ENCODE results near the gene APOA5. TPM values are rescaled to one million over a fixed set of nuclear protein-coding genes. Genes with fewer than 3 reads are reported as not detected.
A peak's percentile ranks its signal among the peaks of the same experiment; 100 is the strongest.

Gene APOA5
- total and polyA plus RNA-seq, 2 of the 13 experiments (the other 11 are each of a cell fraction or from before 2014, with no cell fraction given), result 44.0 to 49.1 TPM

DNA sequence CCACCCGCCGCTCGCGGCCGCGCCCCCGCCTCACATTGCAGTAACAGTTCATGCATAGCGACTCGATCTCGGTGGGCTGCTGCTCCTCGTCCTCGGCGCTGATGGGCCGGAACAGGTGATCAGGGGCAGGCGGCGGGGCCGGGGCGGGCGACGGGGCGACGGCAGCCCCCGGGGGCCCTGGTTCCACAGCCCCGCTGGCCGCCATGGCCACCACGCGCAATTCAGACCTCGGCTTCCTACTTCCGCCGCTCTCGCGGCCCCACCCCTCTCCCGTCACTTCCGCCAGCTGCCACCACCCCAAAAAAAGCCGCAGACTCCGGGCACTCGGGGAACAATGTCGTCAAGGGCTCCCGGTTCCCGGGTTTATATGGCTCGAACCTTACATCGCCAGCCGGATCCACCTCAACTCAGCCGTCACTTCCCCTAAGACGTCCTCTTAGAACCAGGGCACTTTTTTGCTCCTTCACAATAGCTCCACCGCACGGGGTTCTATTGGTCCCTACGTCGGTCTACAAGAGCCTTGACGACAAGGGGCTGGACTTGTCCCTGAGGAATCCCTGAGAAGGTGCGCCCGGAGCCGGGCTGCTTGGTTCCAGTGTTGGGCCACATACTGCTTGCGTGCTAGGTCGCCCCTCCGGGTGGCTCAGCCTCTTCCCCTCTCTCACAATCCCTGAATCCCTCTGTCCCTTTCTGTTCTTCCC lies 3.7 kb downstream of the APOA5 start, which contains the start of gene ZPR1 (continued):
- TF ChIP-seq SOX6 (IDR thresholded peaks at IDR 0.05), result no peak
- peak; percentile 39; the same call in 1 of the 2 replicates for TF ChIP-seq SOX6 (CRISPR knock-in tag; IDR thresholded peaks at IDR 0.05)
- peak; percentile 65 for TF ChIP-seq TAF15 (IDR thresholded peaks at IDR 0.05; ENCODE audit: low read depth, low read length, poor library complexity, severe bottlenecking)
- TF ChIP-seq PAWR (CRISPR knock-in tag; IDR thresholded peaks at IDR 0.05; ENCODE audit: borderline replicate concordance), result no peak
- TF ChIP-seq TCF12 (IDR thresholded peaks at IDR 0.05), result no peak
- no peak for TF ChIP-seq TCF12 (CRISPR knock-in tag; IDR thresholded peaks at IDR 0.05)
- no peak for TF ChIP-seq BRD4 (CRISPR knock-in tag; IDR thresholded peaks at IDR 0.05)
- TF ChIP-seq PAXIP1 (CRISPR knock-in tag; conservative IDR thresholded peaks at IDR 0.05), result no peak; the same call in 1 of the 2 replicates
- no peak for TF ChIP-seq ZNF761 (CRISPR knock-in tag; conservative IDR thresholded peaks at IDR 0.05)
- TF ChIP-seq ERF (CRISPR knock-in tag; IDR thresholded peaks at IDR 0.05), result peak; percentile 47; the same call in 1 of the 2 replicates
- peak; percentile 68; the same call in 1 of the 2 replicates for TF ChIP-seq ZFP91 (CRISPR knock-in tag; IDR thresholded peaks at IDR 0.05; ENCODE audit: borderline replicate concordance)
- TF ChIP-seq EZH2 (conservative IDR thresholded peaks at IDR 0.05; ENCODE audit: low read depth, low read length), result no peak
- no peak for TF ChIP-seq ZNF788 (CRISPR knock-in tag; IDR thresholded peaks at IDR 0.05; ENCODE audit: borderline replicate concordance)
- TF ChIP-seq ZNF780A (CRISPR knock-in tag; IDR thresholded peaks at IDR 0.05), result no peak
- no peak for TF ChIP-seq ZNF75D (CRISPR knock-in tag; IDR thresholded peaks at IDR 0.05; ENCODE audit: borderline replicate concordance)
- TF ChIP-seq, protein P1, sequence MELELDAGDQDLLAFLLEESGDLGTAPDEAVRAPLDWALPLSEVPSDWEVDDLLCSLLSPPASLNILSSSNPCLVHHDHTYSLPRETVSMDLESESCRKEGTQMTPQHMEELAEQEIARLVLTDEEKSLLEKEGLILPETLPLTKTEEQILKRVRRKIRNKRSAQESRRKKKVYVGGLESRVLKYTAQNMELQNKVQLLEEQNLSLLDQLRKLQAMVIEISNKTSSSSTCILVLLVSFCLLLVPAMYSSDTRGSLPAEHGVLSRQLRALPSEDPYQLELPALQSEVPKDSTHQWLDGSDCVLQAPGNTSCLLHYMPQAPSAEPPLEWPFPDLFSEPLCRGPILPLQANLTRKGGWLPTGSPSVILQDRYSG (CRISPR knock-in tag; IDR thresholded peaks at IDR 0.05), result no peak
- TF ChIP-seq SRF (IDR thresholded peaks at IDR 0.05; ENCODE audit: low read depth, low read length), result peak; percentile 25; the same call in 1 of the 2 replicates
- TF ChIP-seq PBX2 (CRISPR knock-in tag; IDR thresholded peaks at IDR 0.05), result no peak
- TF ChIP-seq RXRA (CRISPR knock-in tag; IDR thresholded peaks at IDR 0.05), result peak; percentile 19; the same call in 1 of the 2 replicates
- TF ChIP-seq, protein P2, sequence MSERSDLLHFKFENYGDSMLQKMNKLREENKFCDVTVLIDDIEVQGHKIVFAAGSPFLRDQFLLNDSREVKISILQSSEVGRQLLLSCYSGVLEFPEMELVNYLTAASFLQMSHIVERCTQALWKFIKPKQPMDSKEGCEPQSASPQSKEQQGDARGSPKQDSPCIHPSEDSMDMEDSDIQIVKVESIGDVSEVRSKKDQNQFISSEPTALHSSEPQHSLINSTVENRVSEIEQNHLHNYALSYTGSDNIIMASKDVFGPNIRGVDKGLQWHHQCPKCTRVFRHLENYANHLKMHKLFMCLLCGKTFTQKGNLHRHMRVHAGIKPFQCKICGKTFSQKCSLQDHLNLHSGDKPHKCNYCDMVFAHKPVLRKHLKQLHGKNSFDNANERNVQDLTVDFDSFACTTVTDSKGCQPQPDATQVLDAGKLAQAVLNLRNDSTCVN (CRISPR knock-in tag; IDR thresholded peaks at IDR 0.05; ENCODE audit: borderline replicate concordance), result no peak
- TF ChIP-seq MTF2 (CRISPR knock-in tag; IDR thresholded peaks at IDR 0.05; ENCODE audit: borderline replicate concordance), result no peak
- TF ChIP-seq CREB1 (IDR thresholded peaks at IDR 0.05), result peak; percentile 59
- TF ChIP-seq CREB1 (CRISPR knock-in tag; IDR thresholded peaks at IDR 0.05), result peak; percentile 94

Measured in HepG2 (cell line).